ENCODE results near the gene ZBTB20. TPM values are rescaled to one million over a fixed set of nuclear protein-coding genes. Genes with fewer than 3 reads are reported as not detected.

Gene ZBTB20
- total and polyA plus RNA-seq, 2 experiments from 2014 or later, result 15.7 to 37.3 TPM

- DNase-seq (ENCODE audit: low read depth in 1 of 2, low spot score in 1 of 2), result no peak
- H3K27ac ChIP-seq, result no peak overlapping the region
- H3K36me3 ChIP-seq, result no peaks in the 10 kb centered on the region
- H3K27me3 ChIP-seq, result no peaks in the 10 kb centered on the region
- H3K4me1 ChIP-seq (ENCODE audit: low read depth), result no peaks in the 10 kb centered on the region
- TF ChIP-seq CTCF (IDR thresholded peaks at IDR 0.05; ENCODE audit: low read depth, low read length), result no peak
- H3K4me3 ChIP-seq, result no peak overlapping the region
- no peaks in the 10 kb centered on the region for H3K9me3 ChIP-seq (ENCODE audit: low read depth)
Measured at GRCh38 chr3:114640126-114640525, 507.0 kb downstream of the ZBTB20 start.

- no peaks in the 10 kb centered on the region for H3K9me3 ChIP-seq (ENCODE audit: low read depth)
- H3K27ac ChIP-seq, result no peak overlapping the region
Measured at GRCh38 chr3:114639171-114639570, 507.9 kb downstream of the ZBTB20 start.

GRCh38 chr3:114635878-114636277, 511.2 kb downstream of the ZBTB20 start:
- Histone ChIP-seq H3K27ac (no peak overlapping the region), H3K27me3 (no peaks in the 10 kb centered on the region), H3K36me3 (no peaks in the 10 kb centered on the region), H3K4me1 (ENCODE audit: low read depth) (no peaks in the 10 kb centered on the region), H3K4me3 (no peak overlapping the region), H3K9me3 (ENCODE audit: low read depth) (no peaks in the 10 kb centered on the region)
- no peak for TF ChIP-seq CTCF (IDR thresholded peaks at IDR 0.05; ENCODE audit: low read depth, low read length)
- no peak for DNase-seq (ENCODE audit: low read depth in 1 of 2, low spot score in 1 of 2)

More at GRCh38 chr3:114639171-114639570, 507.9 kb downstream of the ZBTB20 start:
- H3K4me3 ChIP-seq, result no peak overlapping the region
- no peak for DNase-seq (ENCODE audit: low read depth in 1 of 2, low spot score in 1 of 2)
- no peaks in the 10 kb centered on the region for H3K36me3 ChIP-seq
- no peaks in the 10 kb centered on the region for H3K27me3 ChIP-seq
- no peaks in the 10 kb centered on the region for H3K4me1 ChIP-seq (ENCODE audit: low read depth)
- TF ChIP-seq CTCF (IDR thresholded peaks at IDR 0.05; ENCODE audit: low read depth, low read length), result no peak

- no peak for TF ChIP-seq CTCF (IDR thresholded peaks at IDR 0.05; ENCODE audit: low read depth, low read length)
- no peak for DNase-seq (ENCODE audit: low read depth in 1 of 2, low spot score in 1 of 2)
- H3K4me1 ChIP-seq (ENCODE audit: low read depth), result no peaks in the 10 kb centered on the region
Measured at GRCh38 chr3:114634635-114635034, 512.5 kb downstream of the ZBTB20 start.

GRCh38 chr3:114632757-114633424, 514.2 kb downstream of the ZBTB20 start:
- H3K36me3 ChIP-seq, result no peaks in the 10 kb centered on the region
- no peaks in the 10 kb centered on the region for H3K27me3 ChIP-seq
- no peak overlapping the region for H3K4me3 ChIP-seq
- DNase-seq (ENCODE audit: low read depth in 1 of 2, low spot score in 1 of 2), result no peak
- no peak for TF ChIP-seq CTCF (IDR thresholded peaks at IDR 0.05; ENCODE audit: low read depth, low read length)
- H3K27ac ChIP-seq, result no peak overlapping the region
- no peaks in the 10 kb centered on the region for H3K4me1 ChIP-seq (ENCODE audit: low read depth)
- no peaks in the 10 kb centered on the region for H3K9me3 ChIP-seq (ENCODE audit: low read depth)

More at GRCh38 chr3:114634635-114635034, 512.5 kb downstream of the ZBTB20 start:
- Histone ChIP-seq H3K27ac (no peak overlapping the region), H3K36me3 (no peaks in the 10 kb centered on the region), H3K4me3 (no peak overlapping the region), H3K9me3 (ENCODE audit: low read depth) (no peaks in the 10 kb centered on the region), H3K27me3 (no peaks in the 10 kb centered on the region)
